ENCODE results near the gene TUBB1.

Gene TUBB1

DNA sequence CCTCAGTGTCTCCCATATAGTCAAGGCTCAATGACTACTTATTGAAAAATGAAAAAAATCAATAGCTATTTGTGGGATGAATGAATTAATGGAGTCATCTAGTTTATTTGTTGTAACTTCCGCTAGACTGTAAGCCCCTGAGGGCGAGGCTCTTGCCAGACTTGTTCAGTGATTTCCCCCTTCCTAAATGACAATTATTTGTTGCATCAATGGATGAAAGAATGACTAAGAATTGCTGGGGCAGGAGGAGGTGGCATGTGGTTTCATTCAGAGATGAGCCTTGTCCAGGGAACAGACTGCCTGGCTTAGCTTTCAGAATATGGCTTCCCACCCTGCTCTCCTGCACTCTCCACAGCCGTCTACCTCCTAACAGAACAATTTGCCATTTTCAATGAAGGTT lies 24.5 kb downstream of the TUBB1 start:
- no peak for DNase-seq
- no peaks in the 10 kb centered on the region for H3K9me3 Mint-ChIP-seq
- H3K27me3 Mint-ChIP-seq: no peaks in the 10 kb centered on the region
- H3K36me3 Mint-ChIP-seq: peaks cover 15 to 17% of the 10 kb centered on the region in 2 donors
- peaks cover 34 to 47% of the 10 kb centered on the region in 2 donors for H3K4me1 Mint-ChIP-seq
- ATAC-seq (replicated peaks): no peak
- H3K4me3 Mint-ChIP-seq: peak overlapping the region; percentile 96 to 99
- peak overlapping the region; percentile 62 for H3K27ac Mint-ChIP-seq

GRCh38 chr20:59044295-59044694 lies 25.1 kb downstream of the TUBB1 start:
- DNase-seq (no peak), ATAC-seq (replicated peaks) (no peak)
- no peak overlapping the region for H3K27ac Mint-ChIP-seq
- peaks cover 13 to 15% of the 10 kb centered on the region in 2 donors for H3K36me3 Mint-ChIP-seq
- H3K4me1 Mint-ChIP-seq: peaks cover 32 to 43% of the 10 kb centered on the region in 2 donors
- no peaks in the 10 kb centered on the region for H3K9me3 Mint-ChIP-seq
- no peak overlapping the region for H3K4me3 Mint-ChIP-seq
- peaks cover 2 to 3% of the 10 kb centered on the region in 2 donors for H3K27me3 Mint-ChIP-seq

- peaks cover 13 to 14% of the 10 kb centered on the region in 2 donors for H3K36me3 Mint-ChIP-seq
- no peak for ATAC-seq (replicated peaks)
- H3K9me3 Mint-ChIP-seq: no peaks in the 10 kb centered on the region
- H3K4me3 Mint-ChIP-seq: no peak overlapping the region
- DNase-seq: no peak
- H3K4me1 Mint-ChIP-seq: peaks cover 32 to 41% of the 10 kb centered on the region in 2 donors
- no peak overlapping the region for H3K27ac Mint-ChIP-seq
- H3K27me3 Mint-ChIP-seq: peaks cover 4 to 6% of the 10 kb centered on the region in 2 donors
These were observed 25.6 kb downstream of the TUBB1 start for GRCh38 chr20:59044796-59045195.

DNA sequence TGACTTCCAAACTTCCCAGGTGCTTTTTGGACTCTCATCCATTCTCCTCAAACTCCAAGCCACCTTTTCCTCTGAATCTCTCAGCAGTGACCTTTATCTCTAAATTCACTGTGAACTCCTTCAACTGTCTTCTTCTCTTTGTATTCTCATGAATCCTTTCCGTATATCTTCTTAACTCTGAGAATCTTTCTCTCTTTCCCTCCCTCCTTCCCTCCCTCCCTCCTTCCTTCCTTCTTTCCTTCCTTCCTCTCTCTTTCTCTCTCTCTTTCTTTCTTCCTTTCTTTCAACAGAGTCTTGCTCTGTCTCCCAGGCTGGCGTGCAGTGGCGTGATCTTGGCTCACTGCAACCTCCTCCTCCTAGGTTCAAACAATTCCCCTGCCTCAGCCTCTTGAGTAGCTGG lies 27.6 kb downstream of the TUBB1 start:
- Mint-ChIP-seq H3K4me1 (peaks cover 20 to 22% of the 10 kb centered on the region in 2 donors), H3K36me3 (no peaks in the 10 kb centered on the region), H3K27me3 (peaks cover 6 to 13% of the 10 kb centered on the region in 2 donors), H3K4me3 (no peak overlapping the region), H3K9me3 (no peaks in the 10 kb centered on the region), H3K27ac (no peak overlapping the region)
- no peak for DNase-seq
- ATAC-seq (replicated peaks): no peak

GRCh38 chr20:59047938-59048680 lies 28.9 kb downstream of the TUBB1 start:
- ATAC-seq (replicated peaks): peak in 1 of 2 donors; percentile 34
- no peak overlapping the region for H3K4me3 Mint-ChIP-seq
- peaks cover 18 to 20% of the 10 kb centered on the region in 2 donors for H3K4me1 Mint-ChIP-seq
- no peaks in the 10 kb centered on the region for H3K36me3 Mint-ChIP-seq
- H3K27ac Mint-ChIP-seq: no peak overlapping the region
- no peak for DNase-seq
- peaks cover 8 to 17% of the 10 kb centered on the region in 2 donors for H3K27me3 Mint-ChIP-seq
- no peaks in the 10 kb centered on the region for H3K9me3 Mint-ChIP-seq

DNA sequence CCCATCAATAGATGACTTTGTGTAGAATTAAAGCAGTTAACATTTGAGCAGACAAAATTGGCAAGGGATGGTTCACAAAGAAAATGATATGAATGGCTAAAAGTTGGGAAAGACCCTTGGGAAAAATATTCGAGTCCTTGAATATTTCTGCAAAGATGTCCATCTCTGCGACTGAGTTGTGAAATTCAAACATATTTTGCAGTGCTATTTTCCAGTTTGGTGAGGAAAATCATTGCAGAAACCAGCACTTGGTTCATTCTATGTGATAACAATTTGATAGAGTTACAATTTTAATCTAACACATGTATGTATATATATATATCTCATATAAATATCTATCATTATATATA lies 29.4 kb downstream of the TUBB1 start:
- Mint-ChIP-seq H3K36me3 (no peaks in the 10 kb centered on the region), H3K4me1 (peaks cover 14 to 15% of the 10 kb centered on the region in 2 donors), H3K27me3 (peaks cover 11 to 21% of the 10 kb centered on the region in 2 donors), H3K4me3 (no peak overlapping the region), H3K27ac (no peak overlapping the region), H3K9me3 (no peaks in the 10 kb centered on the region)
- ATAC-seq (replicated peaks) (no peak), DNase-seq (no peak)

DNA sequence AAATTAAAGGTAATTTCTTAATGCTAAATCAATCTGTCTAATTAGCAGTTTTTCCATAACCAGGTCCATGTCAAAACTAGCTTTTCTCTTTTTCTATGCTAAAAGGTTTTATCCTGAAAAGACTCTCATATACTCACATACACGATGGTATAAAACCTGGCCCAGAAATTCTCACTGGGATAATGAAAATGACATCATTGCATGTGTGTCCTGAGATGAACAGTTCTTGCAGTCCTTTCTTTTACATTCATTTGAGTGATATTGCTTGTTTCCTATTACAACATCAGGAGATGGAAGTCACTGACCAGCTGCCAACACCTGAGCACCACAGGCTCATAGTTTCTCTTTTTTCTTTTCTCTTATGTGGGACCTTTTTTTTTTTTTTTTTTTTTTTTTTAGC lies 31.2 kb downstream of the TUBB1 start:
- no peaks in the 10 kb centered on the region for H3K36me3 Mint-ChIP-seq
- H3K27me3 Mint-ChIP-seq: peaks cover 11 to 21% of the 10 kb centered on the region in 2 donors
- H3K9me3 Mint-ChIP-seq: no peaks in the 10 kb centered on the region
- H3K27ac Mint-ChIP-seq: no peak overlapping the region
- no peak for DNase-seq
- H3K4me3 Mint-ChIP-seq: no peak overlapping the region
- peaks cover 0 to 4% of the 10 kb centered on the region in 2 donors for H3K4me1 Mint-ChIP-seq
- no peak for ATAC-seq (replicated peaks)

GRCh38 chr20:59051666-59052185 lies 32.5 kb downstream of the TUBB1 start:
- no peak for ATAC-seq (replicated peaks)
- Mint-ChIP-seq H3K27me3 (peaks cover 11 to 21% of the 10 kb centered on the region in 2 donors), H3K4me3 (no peak overlapping the region), H3K9me3 (no peaks in the 10 kb centered on the region), H3K27ac (no peak overlapping the region), H3K4me1 (peaks cover 0 to 4% of the 10 kb centered on the region in 2 donors), H3K36me3 (no peaks in the 10 kb centered on the region)
- DNase-seq: no peak

DNA sequence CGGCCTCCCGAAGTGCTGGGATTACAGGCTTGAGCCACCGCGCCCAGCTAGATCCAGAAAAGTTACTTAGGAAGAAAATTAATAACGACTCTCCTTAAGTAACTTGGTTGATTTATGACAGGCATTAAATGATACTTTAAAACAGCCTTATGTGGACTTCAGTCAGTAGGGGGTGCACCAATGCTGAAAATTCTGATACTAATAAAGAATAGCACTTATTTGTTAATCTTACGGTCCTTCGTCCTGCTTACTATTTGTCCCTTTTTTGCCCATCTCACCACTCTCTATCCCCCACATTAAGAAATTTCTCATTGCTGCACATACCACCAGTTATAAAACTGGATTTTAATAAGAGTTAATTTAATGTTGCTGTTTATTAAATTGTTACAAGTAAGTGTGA lies 36.1 kb downstream of the TUBB1 start:
- Mint-ChIP-seq H3K4me1 (no peaks in the 10 kb centered on the region), H3K27ac (no peak overlapping the region), H3K9me3 (no peaks in the 10 kb centered on the region), H3K36me3 (no peaks in the 10 kb centered on the region), H3K27me3 (peaks cover 5 to 23% of the 10 kb centered on the region in 2 donors), H3K4me3 (no peak overlapping the region)
- no peak for DNase-seq
- no peak for ATAC-seq (replicated peaks)

GRCh38 chr20:59062081-59062480 lies 42.9 kb downstream of the TUBB1 start:
- Mint-ChIP-seq H3K36me3 (no peaks in the 10 kb centered on the region), H3K4me3 (no peak overlapping the region), H3K4me1 (no peaks in the 10 kb centered on the region), H3K9me3 (no peaks in the 10 kb centered on the region), H3K27ac (no peak overlapping the region), H3K27me3 (peaks cover 0 to 6% of the 10 kb centered on the region in 2 donors)
- ATAC-seq (replicated peaks) (no peak), DNase-seq (no peak)

DNA sequence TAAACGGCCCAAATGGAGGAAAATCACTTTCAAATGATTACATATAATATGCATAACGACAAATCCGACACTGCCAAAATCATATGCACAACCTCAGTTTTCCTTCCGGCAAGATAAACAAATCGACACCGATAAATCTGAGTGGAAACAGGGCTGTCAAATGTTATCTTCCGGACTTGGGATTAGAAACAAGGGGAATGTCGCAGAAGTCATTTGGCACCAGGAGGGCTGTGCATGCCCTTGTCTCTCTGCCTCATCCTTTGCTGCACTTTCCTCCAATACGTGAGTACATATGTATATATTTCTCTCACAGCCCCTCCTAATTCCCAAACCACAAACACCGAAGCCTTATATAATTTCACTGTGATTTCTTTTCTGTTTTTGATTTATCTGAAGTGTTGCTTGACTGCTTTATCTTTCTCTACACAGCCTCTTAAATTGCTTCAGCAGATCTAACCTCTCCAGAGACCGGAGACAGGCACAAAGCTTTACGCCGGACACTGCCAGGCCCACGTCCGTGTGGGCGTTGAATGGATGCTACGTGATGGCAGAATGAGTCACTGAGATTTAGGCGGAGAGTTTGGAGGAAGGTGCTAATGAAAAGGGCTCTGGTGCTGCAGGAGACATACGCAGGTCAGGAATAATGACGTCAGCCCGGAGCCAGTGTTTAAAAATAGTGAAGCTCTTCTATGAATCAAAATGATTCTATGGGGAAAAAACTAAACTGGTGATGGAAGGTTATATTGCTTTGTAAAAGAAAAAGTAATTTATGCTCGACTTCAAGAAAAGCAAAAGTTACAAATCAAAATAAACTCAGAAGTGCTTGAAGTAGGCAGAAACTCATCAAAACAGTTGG lies 44.4 kb downstream of the TUBB1 start:
- H3K9me3 Mint-ChIP-seq: no peaks in the 10 kb centered on the region
- no peak overlapping the region for H3K27ac Mint-ChIP-seq
- H3K4me3 Mint-ChIP-seq: no peak overlapping the region
- ATAC-seq (replicated peaks): no peak
- DNase-seq: no peak
- peaks cover 0 to 9% of the 10 kb centered on the region in 2 donors for H3K27me3 Mint-ChIP-seq
- no peaks in the 10 kb centered on the region for H3K36me3 Mint-ChIP-seq
- peaks cover 0 to 1% of the 10 kb centered on the region in 2 donors for H3K4me1 Mint-ChIP-seq

DNA sequence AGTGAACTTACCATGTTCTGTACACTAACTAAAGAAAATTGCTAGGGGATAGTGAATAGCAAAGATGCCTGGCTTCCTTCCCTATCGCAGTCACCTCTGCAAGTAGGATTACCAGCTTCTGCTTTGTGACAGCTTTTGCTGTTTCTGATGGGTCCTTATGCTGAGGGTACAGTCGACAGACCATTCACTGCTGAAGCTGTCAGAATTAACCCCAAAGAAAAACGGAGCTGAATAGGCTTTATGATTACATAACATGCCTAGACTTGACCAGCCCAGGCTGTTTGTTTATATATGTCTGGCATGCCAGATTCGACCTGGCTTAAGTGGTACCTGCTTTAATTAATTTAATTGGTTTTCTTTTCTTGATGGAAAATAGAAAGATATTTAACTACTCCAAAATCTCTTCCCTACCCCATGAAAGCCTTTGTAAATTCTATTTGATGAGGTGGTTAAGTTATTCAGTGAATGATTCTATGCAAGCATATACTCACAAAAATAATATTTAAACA lies 45.0 kb downstream of the TUBB1 start:
- Mint-ChIP-seq H3K4me3 (no peak overlapping the region), H3K27me3 (peaks cover 0 to 9% of the 10 kb centered on the region in 2 donors)
- ATAC-seq (replicated peaks): no peak

DNA sequence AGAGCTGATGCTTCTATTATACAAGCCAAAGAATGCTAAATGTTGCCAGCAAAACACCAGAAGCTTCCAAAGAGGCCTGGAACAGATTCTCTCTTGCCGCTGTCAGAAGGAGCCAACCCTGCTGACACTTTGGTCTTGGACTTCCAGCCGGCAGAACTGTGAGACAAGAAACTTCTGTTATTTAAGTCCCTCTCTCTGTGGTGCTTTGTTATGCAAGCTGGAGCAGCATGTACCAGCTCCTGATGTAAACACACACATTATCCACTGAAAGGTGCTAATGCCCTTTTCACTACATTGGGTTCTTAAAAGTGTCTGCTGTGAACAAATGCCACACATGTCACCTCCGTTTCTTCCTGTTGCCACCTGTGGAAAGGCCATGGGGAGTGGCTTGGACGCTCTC lies 49.3 kb downstream of the TUBB1 start:
- no peak overlapping the region for H3K4me3 Mint-ChIP-seq
- H3K36me3 Mint-ChIP-seq: no peaks in the 10 kb centered on the region
- DNase-seq (no peak), ATAC-seq (replicated peaks) (no peak)
- peaks cover 0 to 3% of the 10 kb centered on the region in 2 donors for H3K27me3 Mint-ChIP-seq
- no peak overlapping the region for H3K27ac Mint-ChIP-seq
- H3K9me3 Mint-ChIP-seq: no peaks in the 10 kb centered on the region
- peaks cover 25 to 31% of the 10 kb centered on the region in 2 donors for H3K4me1 Mint-ChIP-seq

More for the DNA sequence above, 45.0 kb downstream of the TUBB1 start:
- Mint-ChIP-seq H3K36me3 (no peaks in the 10 kb centered on the region), H3K9me3 (no peaks in the 10 kb centered on the region), H3K27ac (no peak overlapping the region), H3K4me1 (peaks cover 6% of the 10 kb centered on the region in 2 donors)
- no peak for DNase-seq

DNA sequence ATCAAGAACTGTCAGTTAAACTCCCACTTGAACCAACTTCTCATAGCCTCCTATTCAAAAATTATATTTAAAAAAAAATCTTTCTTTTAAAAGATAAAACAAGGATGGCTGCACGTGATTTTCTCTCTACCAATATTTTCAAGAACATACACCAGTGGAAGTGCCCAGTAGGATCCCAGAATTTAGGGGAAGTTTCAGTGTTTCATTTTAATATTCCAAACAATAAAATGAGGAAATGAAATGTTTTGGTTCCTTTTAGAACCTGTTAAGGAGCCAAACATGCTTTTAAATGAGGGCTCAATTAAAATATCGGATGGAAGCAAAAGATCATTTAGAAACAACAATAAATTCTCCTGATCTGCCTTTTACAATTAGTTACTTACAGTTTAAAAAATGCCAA lies 49.8 kb downstream of the TUBB1 start:
- Mint-ChIP-seq H3K27ac (no peak overlapping the region), H3K36me3 (no peaks in the 10 kb centered on the region), H3K4me1 (peaks cover 28 to 35% of the 10 kb centered on the region in 2 donors), H3K4me3 (no peak overlapping the region), H3K9me3 (no peaks in the 10 kb centered on the region), H3K27me3 (peaks cover 0 to 3% of the 10 kb centered on the region in 2 donors)
- no peak for ATAC-seq (replicated peaks)
- no peak for DNase-seq
